Kidney (tissue), 14 donors: ENCODE measurements around the gene TRIM52. TPM values are rescaled to one million over a fixed set of nuclear protein-coding genes. Genes with fewer than 3 reads are reported as not detected.

ENCODE experiments used
- DNase-seq, 5 donors: peaks; one replicate each; pipeline ENCODE4 v3.0.0-alpha.2; 2013 to 2020
- FAIRE-seq: peaks from 2 replicates; lab custom pipeline; 2012; peaks lifted over from hg19 to GRCh38; lab: Jason Lieb, UNC
- H3K27ac ChIP-seq, 2 donors: one replicate each; pipeline ENCODE4 v1.7.0; 2013; ENCODE audit warnings: low read depth in 2 of 2, low read length in 2 of 2, inconsistent platforms in 1 of 2
- H3K27me3 ChIP-seq: one replicate; pipeline ENCODE4 v1.7.1; 2013; ENCODE audit warnings: low read length, inconsistent platforms; ENCODE audit not compliant: control insufficient read depth, insufficient read depth
- H3K36me3 ChIP-seq, 3 donors: one replicate each; pipeline versions ENCODE4 v1.7.0 to v1.7.1; 2013; ENCODE audit warnings: low read length in 3 of 3, control low read depth in 1 of 3, inconsistent platforms in 1 of 3; ENCODE audit not compliant: insufficient read depth in 3 of 3, control insufficient read depth in 2 of 3
- H3K4me1 ChIP-seq, 3 donors: one replicate each; pipeline versions ENCODE4 v1.7.0 to v1.7.1; 2013; ENCODE audit warnings: low read length in 3 of 3, inconsistent platforms in 1 of 3, low read depth in 1 of 3; ENCODE audit not compliant: control insufficient read depth in 2 of 3, insufficient read depth in 2 of 3
- H3K4me3 ChIP-seq, 3 donors: one replicate each; pipeline versions ENCODE4 v1.7.0 to v1.8.1; 2013; ENCODE audit warnings: low read length in 3 of 3, control low read depth in 1 of 3, inconsistent platforms in 1 of 3
- H3K9ac ChIP-seq, 3 donors: one replicate each; pipeline versions ENCODE4 v1.7.0 to v1.7.1; 2013; ENCODE audit warnings: low read length in 3 of 3, control low read depth in 1 of 3, inconsistent platforms in 1 of 3
- H3K9me3 ChIP-seq, 3 donors: one replicate each; pipeline versions ENCODE4 v1.7.0 to v1.7.1; 2013; ENCODE audit warnings: low read length in 3 of 3, control low read depth in 1 of 3, inconsistent platforms in 1 of 3; ENCODE audit not compliant: control insufficient read depth in 2 of 3, insufficient read depth in 1 of 3
- CTCF ChIP-seq: IDR thresholded peaks from 3 replicates; pipeline ENCODE4 v1.5.1; 2012; ENCODE audit warnings: mild to moderate bottlenecking, moderate library complexity, borderline replicate concordance; ENCODE audit not compliant: insufficient read depth; ENCODE audit errors: extremely low read depth
- intact Hi-C: fragments of 100-400 bp; cut with DNase I; formaldehyde crosslinking; loops from one replicate; pipeline ENCODE4 v1.11.1; 2022
- polyA plus RNA-seq: library from polyadenylated mRNA; stranded (reverse); fragments of 350-450 nt; fragmentation: Illumina TruSeq; extraction: RNeasy Lipid Tissue Mini Kit (QIAGEN cat#74804); gene quantifications from one replicate; pipeline ENCODE4 v1.2.3, GENCODE V29; 2014; ENCODE audit warnings: low read depth, low replicate concordance; ENCODE audit not compliant: insufficient read depth
- total RNA-seq: library from RNA; stranded (reverse); fragmentation: NEBNext Ultra II Directional; extraction: Animal tissue kit (Norgen Biotek cat#: 25700); gene quantifications from one replicate; pipeline ENCODE4 v1.2.1, GENCODE V29; 2021
- donor health status: control.
- donor health status: control.
- donor health status: control.
- donor health status: control.
- donor health status: control.
- donor health status: DM: yes; HTN: yes; CAD: no.
- donor health status: Normal renal cell carcinoma (clear cell type).

Gene TRIM52
- total and polyA plus RNA-seq, 2 donors from 2014 or later = 9.7 to 18.4 TPM

- Histone ChIP-seq H3K36me3 (peaks cover 0 to 9% (median 0%) of the 10 kb centered on the region in 3 donors), H3K4me1 (peaks cover 3 to 28% (median 28%) of the 10 kb centered on the region in 3 donors), H3K4me3 (peak overlapping the region; percentile 79 to 97 (median 96)), H3K9me3 (no peaks in the 10 kb centered on the region), H3K27me3 (no peaks in the 10 kb centered on the region), H3K27ac (peak overlapping the region; percentile 85 to 98), H3K9ac (peak overlapping the region; percentile 82 to 92 (median 89))
- FAIRE-seq (no peak), DNase-seq (no peak)
- intact Hi-C loops = no loop called here
- no peak for TF ChIP-seq CTCF
Measured at GRCh38 chr5:181259974-181260719, 796 bp downstream of the TRIM52 start.

- Histone ChIP-seq H3K4me3 (peak overlapping the region; percentile 79 to 97 (median 96)), H3K9me3 (no peaks in the 10 kb centered on the region), H3K36me3 (peaks cover 2 to 9% (median 3%) of the 10 kb centered on the region in 3 donors), H3K9ac (peak overlapping the region in 2 of 3 donors; percentile 82 to 92), H3K4me1 (peaks cover 3 to 31% (median 28%) of the 10 kb centered on the region in 3 donors), H3K27me3 (no peaks in the 10 kb centered on the region), H3K27ac (no peak overlapping the region)
- intact Hi-C loops = no loop called here
- no peak for FAIRE-seq
- peak in 1 of 5 donors; percentile 13 for DNase-seq
- no peak for TF ChIP-seq CTCF
Measured at GRCh38 chr5:181259283-181259682, 1.7 kb downstream of the TRIM52 start.

- peak overlapping the region in 2 of 3 donors; percentile 96 to 97 for H3K4me3 ChIP-seq
- DNase-seq (peak in 1 of 5 donors; percentile 0), FAIRE-seq (no peak)
- no peak overlapping the region for H3K27ac ChIP-seq
- no peaks in the 10 kb centered on the region for H3K9me3 ChIP-seq
- no peak for TF ChIP-seq CTCF
- peaks cover 3 to 33% (median 28%) of the 10 kb centered on the region in 3 donors for H3K4me1 ChIP-seq
- peak overlapping the region in 2 of 3 donors; percentile 44 to 92 for H3K9ac ChIP-seq
- peaks cover 2 to 4% (median 3%) of the 10 kb centered on the region in 3 donors for H3K36me3 ChIP-seq
- no peaks in the 10 kb centered on the region for H3K27me3 ChIP-seq
- intact Hi-C loops = no loop called here
Measured at GRCh38 chr5:181258576-181258975, 2.4 kb downstream of the TRIM52 start.
